A549 (cell line): Measurements from ENCODE around the gene U2AF1L4. TPM values are rescaled to one million over a fixed set of nuclear protein-coding genes. Genes with fewer than 3 reads are reported as not detected.
A peak's percentile ranks its signal among the peaks of the same experiment; 100 is the strongest.

Experiments
- ATAC-seq, 2 experiments: fragments of 200-7000 bp in 1 of 2; fragments of >200 bp in 1 of 2; cut with Nextera tagmentation in 1 of 2; cut with Tn5 transposase in 1 of 2; 3 replicates each; pipeline versions ENCODE4 v1.8.0 to v1.9.1; 2018 to 2020; ENCODE audit warnings: mild to moderate bottlenecking in 1 of 2, moderate library complexity in 1 of 2
- CTCF ChIA-PET: fragments of 300-600 bp; sonication (Branson Sonifier 250); formaldehyde crosslinking; extraction: SDS; loops from one replicate; lab custom pipeline; 2021; ENCODE audit warnings: antibody characterized with exemption, inconsistent platforms; lab: Yijun Ruan, JAX
- POLR2A ChIA-PET: fragments of 350-600 bp; formaldehyde crosslinking; extraction: SDS; loops from one replicate; lab custom pipeline; 2021; ENCODE audit warnings: antibody characterized with exemption, inconsistent platforms; lab: Yijun Ruan, JAX
- DNase-seq, 2 experiments: peaks; one replicate each; pipeline versions ENCODE4 v3.0.0 to v3.0.0-alpha.2; 2011 to 2016; ENCODE audit warnings: low read depth in 1 of 2, low spot score in 1 of 2
- FAIRE-seq: peaks from 2 replicates; lab custom pipeline; 2011; peaks lifted over from hg19 to GRCh38; lab: Jason Lieb, UNC
- H3K27ac ChIP-seq, 2 experiments: fragments of >200 bp; sonication (Bioruptor Twin); formaldehyde crosslinking; 3 replicates each; pipeline ENCODE4 v1.5.1; 2016 to 2017
- H3K4me1 ChIP-seq: fragments of >200 bp; sonication (Bioruptor Twin); formaldehyde crosslinking; 3 replicates; pipeline ENCODE4 v1.6.1; 2016
- H3K4me2 ChIP-seq: fragments of >200 bp; sonication (Bioruptor Twin); formaldehyde crosslinking; 3 replicates; pipeline ENCODE4 v1.6.1; 2016
- H3K4me3 ChIP-seq: fragments of >200 bp; sonication (Bioruptor Twin); formaldehyde crosslinking; 3 replicates; pipeline ENCODE4 v1.5.1; 2016
- H3K9me3 ChIP-seq: fragments of >200 bp; sonication (Bioruptor Twin); formaldehyde crosslinking; 3 replicates; pipeline ENCODE4 v1.6.1; 2016
- CBX2 ChIP-seq: fragments of 200-600 bp; sonication (generic); IDR thresholded peaks from 2 replicates; pipeline ENCODE4 v1.6.1; 2016; ENCODE audit warnings: low read depth, mild to moderate bottlenecking, borderline replicate concordance
- CHD2 ChIP-seq: fragments of 150-350 bp; IDR thresholded peaks from 2 replicates; pipeline ENCODE4 v1.6.1; 2014; ENCODE audit warnings: low read length; ENCODE audit not compliant: partially characterized antibody
- E2F6 ChIP-seq: IDR thresholded peaks from 2 replicates; pipeline ENCODE4 v1.6.1; 2012; ENCODE audit warnings: low read depth, borderline replicate concordance
- EHF ChIP-seq: fragments of 250-450 bp; sonication (Bioruptor Pico); IDR thresholded peaks from 2 replicates; pipeline ENCODE4 v1.5.0; 2020; ENCODE audit warnings: mild to moderate bottlenecking
- EHMT2 ChIP-seq: fragments of 200-600 bp; sonication (generic); IDR thresholded peaks from 2 replicates; pipeline ENCODE4 v1.6.1; 2016; ENCODE audit warnings: antibody characterized with exemption, low read depth, mild to moderate bottlenecking, moderate library complexity
- ELK1 ChIP-seq: fragments of 150-350 bp; IDR thresholded peaks from 2 replicates; pipeline ENCODE4 v1.6.1; 2014; ENCODE audit warnings: low read depth, mild to moderate bottlenecking, low read length
- EP300 ChIP-seq, 2 experiments: fragments of >200 bp; sonication (Bioruptor Twin); formaldehyde crosslinking; IDR thresholded peaks; 2 replicates in 1 of 2; 3 replicates in 1 of 2; pipeline ENCODE4 v1.6.1; 2016 to 2017
- HDAC2 ChIP-seq: fragments of 200-600 bp; sonication (generic); IDR thresholded peaks from 2 replicates; pipeline ENCODE4 v1.6.1; 2016
- HOXB5 ChIP-seq: fragments of 250-450 bp; sonication (Bioruptor Pico); IDR thresholded peaks from 2 replicates; pipeline ENCODE4 v1.5.0; 2020; ENCODE audit warnings: mild to moderate bottlenecking, moderate library complexity
- KDM5A ChIP-seq: fragments of 200-600 bp; sonication (generic); IDR thresholded peaks from 2 replicates; pipeline ENCODE4 v1.6.1; 2016; ENCODE audit warnings: antibody characterized with exemption, mild to moderate bottlenecking
- MAFK ChIP-seq: fragments of 450-650 bp; IDR thresholded peaks from 2 replicates; pipeline ENCODE4 v1.6.1; 2014; ENCODE audit not compliant: partially characterized antibody
- NFE2L2 ChIP-seq: fragments of 150-350 bp; conservative IDR thresholded peaks from 2 replicates; pipeline ENCODE4 v1.6.1; 2014; ENCODE audit warnings: low read length
- NR3C1 ChIP-seq: fragments of >200 bp; sonication (Bioruptor Twin); formaldehyde crosslinking; IDR thresholded peaks from 3 replicates; pipeline ENCODE4 v1.6.1; 2017
- RCOR1 ChIP-seq: fragments of 150-350 bp; IDR thresholded peaks from 2 replicates; pipeline ENCODE4 v1.6.1; 2014; ENCODE audit warnings: antibody characterized with exemption, low read length, low read depth
- SREBF2 ChIP-seq: fragments of 450-650 bp; IDR thresholded peaks from 2 replicates; pipeline ENCODE4 v1.6.1; 2014; ENCODE audit warnings: mild to moderate bottlenecking, moderate library complexity
- TP53 ChIP-seq: fragments of 250-450 bp; sonication (Bioruptor Pico); IDR thresholded peaks from 2 replicates; pipeline ENCODE4 v1.5.0; 2021; ENCODE audit warnings: mild to moderate bottlenecking, moderate library complexity
- ZNF302 ChIP-seq: fragments of 250-450 bp; sonication (Bioruptor Pico); IDR thresholded peaks from 2 replicates; pipeline ENCODE4 v1.9.0; 2021; ENCODE audit warnings: inconsistent platforms, mild to moderate bottlenecking, moderate library complexity
- WGBS: methylation state at CpG from one replicate; pipeline ENCODE4 v1.1.6; 2017; ENCODE audit errors: missing lambda C conversion rate; 5-methylcytosine and 5-hydroxymethylcytosine counted together
- polyA plus RNA-seq, 4 experiments: library from polyadenylated mRNA; depleted of rRNA in 3 of 4; stranded (reverse); fragments of >200 nt; fragmentation: RNase III in 1 of 4; extraction: RNeasy Plus Mini Kit Qiagen cat#74134 plus additional on column Dnase treatment in 1 of 4; gene quantifications; 2 replicates in 3 of 4; 3 replicates in 1 of 4; pipeline ENCODE4 v1.2.3, GENCODE V29; 2011 to 2017
- TF ChIP-seq, protein P1 (sequence below): fragments of 250-450 bp; sonication (Bioruptor Pico); IDR thresholded peaks from 2 replicates; pipeline ENCODE4 v1.5.0; 2021; ENCODE audit warnings: mild to moderate bottlenecking, moderate library complexity, borderline replicate concordance
- TF ChIP-seq, protein P2 (sequence below): IDR thresholded peaks from 2 replicates; pipeline ENCODE4 v1.6.1; 2012
- TF ChIP-seq, protein P3 (sequence below): fragments of >200 bp; sonication (Bioruptor Twin); formaldehyde crosslinking; IDR thresholded peaks from 3 replicates; pipeline ENCODE4 v1.6.1; 2016
- TF ChIP-seq, protein P4 (sequence below): fragments of >200 bp; sonication (Bioruptor Twin); formaldehyde crosslinking; IDR thresholded peaks from 3 replicates; pipeline ENCODE4 v1.5.1; 2016

U2AF1L4 gene
- polyA plus RNA-seq, 2 of the 4 experiments (the other 2 are of a cell fraction) = 41.1 to 42.8 TPM

DNA sequence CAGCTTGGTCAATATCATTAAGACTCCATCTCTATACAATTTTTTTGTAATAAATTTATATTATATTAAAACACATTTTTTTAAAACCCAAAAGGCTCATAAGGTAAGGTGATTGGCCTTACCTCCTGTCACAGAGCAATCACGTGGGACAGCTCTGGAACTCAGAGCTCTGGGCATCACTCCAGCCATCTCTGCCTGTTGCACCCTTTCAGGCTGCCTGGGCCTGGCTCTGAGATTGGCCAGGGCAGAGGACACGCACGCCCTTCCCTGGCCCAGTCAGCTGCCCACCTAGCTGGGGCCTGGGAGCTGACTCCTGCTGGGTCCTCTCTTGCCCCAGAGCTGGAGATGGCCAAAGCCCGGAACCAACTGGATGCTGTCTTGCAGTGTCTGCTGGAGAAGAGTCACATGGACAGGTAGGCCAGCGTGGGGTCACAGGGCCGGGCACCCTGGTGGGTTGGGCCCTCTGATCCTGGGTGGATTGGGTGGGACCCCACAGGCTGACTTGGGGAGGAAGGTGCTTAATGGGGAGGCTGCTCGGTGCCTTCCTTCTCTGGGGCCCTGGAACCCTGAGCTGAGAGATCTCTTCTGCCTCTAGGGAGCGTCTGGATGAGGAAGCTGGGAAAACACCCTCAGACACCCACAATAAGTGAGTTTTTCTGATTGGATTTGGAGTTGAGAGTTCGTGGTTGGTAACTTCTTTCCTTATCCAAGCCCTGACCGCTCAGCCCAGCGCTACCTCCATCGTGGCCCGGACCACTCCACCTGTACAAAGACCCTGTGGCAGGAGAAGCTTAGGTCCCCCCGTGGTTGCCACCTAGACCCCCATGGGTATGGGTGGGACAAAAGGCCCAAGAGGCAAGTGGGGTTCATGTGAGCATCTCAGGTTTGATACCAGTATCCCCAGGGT, 6.9 kb upstream of the U2AF1L4 start:
- CTCF ChIA-PET = interaction anchor here (0.6 to 1.7 kb wide), 7 partner anchors 9 to 204 kb away, joined by 3 to 12 read pairs (median 3); partner anchors contain the start of gene IGFLR1
- POLR2A ChIA-PET = no interaction called here

DNA sequence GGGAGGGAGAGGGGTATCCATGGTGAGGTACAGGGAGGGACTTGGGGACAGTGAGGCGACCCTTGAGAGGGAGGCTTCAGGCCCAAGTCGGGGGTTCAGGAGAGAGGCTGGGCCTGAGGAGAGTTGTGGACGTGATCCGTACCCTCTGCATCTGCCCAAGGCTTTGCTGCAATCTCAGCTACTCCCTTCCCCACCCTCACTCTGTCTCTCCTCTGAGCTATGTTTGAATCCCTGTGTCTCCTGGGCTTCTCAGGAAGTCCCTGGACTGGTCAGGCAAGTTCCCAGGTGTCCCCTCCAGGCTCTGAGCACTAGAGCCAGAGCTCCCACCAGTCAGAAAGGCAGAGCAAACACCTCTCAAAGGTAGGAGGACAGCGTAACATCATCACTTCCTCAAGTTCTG, 4.9 kb upstream of the U2AF1L4 start:
- Histone ChIP-seq H3K4me2 (peak overlapping the region; percentile 94; the same call in 2 of the 3 replicates), H3K4me3 (no peak overlapping the region), H3K9me3 (no peaks in the 10 kb centered on the region), H3K27ac (no peak overlapping the region), H3K4me1 (peaks cover 22% of the 10 kb centered on the region)
- 90% methylated on average over 5 of the region's 5 CpGs for WGBS
- ChIA-PET POLR2A (no interaction called here), CTCF (interaction anchor here (1.6 kb wide), 1 partner anchor 182 kb away, joined by 12 read pairs; no protein-coding TSS in a partner anchor)
- ATAC-seq (no peak), FAIRE-seq (no peak)
- TF ChIP-seq NR3C1 (no peak), EP300 (IDR thresholded peaks at IDR 0.05) (no peak), ELK1 (no peak), SREBF2 (no peak), HOXB5 (CRISPR knock-in tag) (no peak), CBX2 (no peak), RCOR1 (no peak), TP53 (CRISPR knock-in tag) (no peak), HDAC2 (no peak), ZNF302 (CRISPR knock-in tag) (no peak), E2F6 (no peak), EHMT2 (no peak), CHD2 (no peak), EHF (no peak), MAFK (no peak), KDM5A (no peak)
- TF ChIP-seq, protein P1, sequence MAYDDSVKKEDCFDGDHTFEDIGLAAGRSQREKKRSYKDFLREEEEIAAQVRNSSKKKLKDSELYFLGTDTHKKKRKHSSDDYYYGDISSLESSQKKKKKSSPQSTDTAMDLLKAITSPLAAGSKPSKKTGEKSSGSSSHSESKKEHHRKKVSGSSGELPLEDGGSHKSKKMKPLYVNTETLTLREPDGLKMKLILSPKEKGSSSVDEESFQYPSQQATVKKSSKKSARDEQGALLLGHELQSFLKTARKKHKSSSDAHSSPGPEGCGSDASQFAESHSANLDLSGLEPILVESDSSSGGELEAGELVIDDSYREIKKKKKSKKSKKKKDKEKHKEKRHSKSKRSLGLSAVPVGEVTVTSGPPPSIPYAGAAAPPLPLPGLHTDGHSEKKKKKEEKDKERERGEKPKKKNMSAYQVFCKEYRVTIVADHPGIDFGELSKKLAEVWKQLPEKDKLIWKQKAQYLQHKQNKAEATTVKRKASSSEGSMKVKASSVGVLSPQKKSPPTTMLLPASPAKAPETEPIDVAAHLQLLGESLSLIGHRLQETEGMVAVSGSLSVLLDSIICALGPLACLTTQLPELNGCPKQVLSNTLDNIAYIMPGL (CRISPR knock-in tag) = no peak
- TF ChIP-seq, protein P2, sequence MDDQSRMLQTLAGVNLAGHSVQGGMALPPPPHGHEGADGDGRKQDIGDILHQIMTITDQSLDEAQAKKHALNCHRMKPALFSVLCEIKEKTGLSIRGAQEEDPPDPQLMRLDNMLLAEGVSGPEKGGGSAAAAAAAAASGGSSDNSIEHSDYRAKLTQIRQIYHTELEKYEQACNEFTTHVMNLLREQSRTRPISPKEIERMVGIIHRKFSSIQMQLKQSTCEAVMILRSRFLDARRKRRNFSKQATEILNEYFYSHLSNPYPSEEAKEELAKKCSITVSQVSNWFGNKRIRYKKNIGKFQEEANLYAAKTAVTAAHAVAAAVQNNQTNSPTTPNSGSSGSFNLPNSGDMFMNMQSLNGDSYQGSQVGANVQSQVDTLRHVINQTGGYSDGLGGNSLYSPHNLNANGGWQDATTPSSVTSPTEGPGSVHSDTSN = no peak
- TF ChIP-seq, protein P3, sequence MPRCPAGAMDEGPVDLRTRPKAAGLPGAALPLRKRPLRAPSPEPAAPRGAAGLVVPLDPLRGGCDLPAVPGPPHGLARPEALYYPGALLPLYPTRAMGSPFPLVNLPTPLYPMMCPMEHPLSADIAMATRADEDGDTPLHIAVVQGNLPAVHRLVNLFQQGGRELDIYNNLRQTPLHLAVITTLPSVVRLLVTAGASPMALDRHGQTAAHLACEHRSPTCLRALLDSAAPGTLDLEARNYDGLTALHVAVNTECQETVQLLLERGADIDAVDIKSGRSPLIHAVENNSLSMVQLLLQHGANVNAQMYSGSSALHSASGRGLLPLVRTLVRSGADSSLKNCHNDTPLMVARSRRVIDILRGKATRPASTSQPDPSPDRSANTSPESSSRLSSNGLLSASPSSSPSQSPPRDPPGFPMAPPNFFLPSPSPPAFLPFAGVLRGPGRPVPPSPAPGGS = no peak
- TF ChIP-seq, protein P4, sequence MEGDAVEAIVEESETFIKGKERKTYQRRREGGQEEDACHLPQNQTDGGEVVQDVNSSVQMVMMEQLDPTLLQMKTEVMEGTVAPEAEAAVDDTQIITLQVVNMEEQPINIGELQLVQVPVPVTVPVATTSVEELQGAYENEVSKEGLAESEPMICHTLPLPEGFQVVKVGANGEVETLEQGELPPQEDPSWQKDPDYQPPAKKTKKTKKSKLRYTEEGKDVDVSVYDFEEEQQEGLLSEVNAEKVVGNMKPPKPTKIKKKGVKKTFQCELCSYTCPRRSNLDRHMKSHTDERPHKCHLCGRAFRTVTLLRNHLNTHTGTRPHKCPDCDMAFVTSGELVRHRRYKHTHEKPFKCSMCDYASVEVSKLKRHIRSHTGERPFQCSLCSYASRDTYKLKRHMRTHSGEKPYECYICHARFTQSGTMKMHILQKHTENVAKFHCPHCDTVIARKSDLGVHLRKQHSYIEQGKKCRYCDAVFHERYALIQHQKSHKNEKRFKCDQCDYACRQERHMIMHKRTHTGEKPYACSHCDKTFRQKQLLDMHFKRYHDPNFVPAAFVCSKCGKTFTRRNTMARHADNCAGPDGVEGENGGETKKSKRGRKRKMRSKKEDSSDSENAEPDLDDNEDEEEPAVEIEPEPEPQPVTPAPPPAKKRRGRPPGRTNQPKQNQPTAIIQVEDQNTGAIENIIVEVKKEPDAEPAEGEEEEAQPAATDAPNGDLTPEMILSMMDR = no peak
- TF ChIP-seq, all 56 proteins: peak for 0
- DNase-seq = no peak

More for the DNA sequence above, 6.9 kb upstream of the U2AF1L4 start:
- no peak overlapping the region for H3K4me2 ChIP-seq
- WGBS = 91% methylated on average over 14 of the region's 14 CpGs
- DNase-seq = no peak
- peaks cover 17% of the 10 kb centered on the region for H3K4me1 ChIP-seq
- H3K9me3 ChIP-seq = no peaks in the 10 kb centered on the region
- ATAC-seq = no peak
- TF ChIP-seq NFE2L2 = no peak
- FAIRE-seq = no peak
- H3K4me3 ChIP-seq = no peak overlapping the region
- H3K27ac ChIP-seq = no peak overlapping the region
